ENCODE results near the gene CSF3R. TPM values are rescaled to one million over a fixed set of nuclear protein-coding genes. Genes with fewer than 3 reads are reported as not detected.
"Not testable (repeated sequence)": the region's sequence is repeated elsewhere in the genome, so short reads cannot be mapped to it uniquely, and the experiment has no call there.

The CSF3R gene
- total and polyA plus RNA-seq, 9 donors = 1.3 to 5.3 (median 3.1) TPM

DNA sequence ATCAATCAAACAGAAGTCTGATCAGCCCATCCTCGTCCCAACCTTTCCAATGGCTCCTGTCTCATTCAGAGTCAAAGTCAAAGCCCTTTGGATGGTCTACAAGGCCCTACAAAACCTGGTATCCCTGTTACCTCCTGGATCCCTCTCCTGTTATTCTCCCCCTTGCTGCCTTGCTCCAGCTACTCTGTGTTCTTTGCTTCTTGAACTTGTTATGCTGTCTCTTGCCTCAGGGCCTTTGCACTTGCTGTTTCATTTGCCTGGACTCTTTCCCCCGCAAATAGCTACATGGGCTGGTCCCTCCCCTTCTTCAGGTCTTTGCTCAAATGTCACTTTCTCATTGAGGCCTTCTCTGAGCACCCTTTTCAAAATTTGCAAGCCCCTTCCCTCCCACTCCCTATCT, 1.4 kb upstream of the CSF3R start:
- no peaks in the 10 kb centered on the region for H3K4me1 ChIP-seq (ENCODE audit: control insufficient read depth, insufficient read depth, low read length)
- WGBS (ENCODE audit: insufficient coverage) = 73% methylated on average over 2 of the region's 2 CpGs
- DNase-seq = no peak
- no peak overlapping the region for H3K27ac ChIP-seq (ENCODE audit: low read length)
- peaks cover 3% of the 10 kb centered on the region for H3K27me3 ChIP-seq (ENCODE audit: control insufficient read depth, insufficient read depth, low read length)
- no peaks in the 10 kb centered on the region for H3K9me3 ChIP-seq (replicated peaks; ENCODE audit: control insufficient read depth, low read depth, low read length)
- no peak overlapping the region for H3K4me3 ChIP-seq (ENCODE audit: low read length)
- H3K36me3 ChIP-seq (ENCODE audit: control insufficient read depth, insufficient read depth, low read length) = no peaks in the 10 kb centered on the region

DNA sequence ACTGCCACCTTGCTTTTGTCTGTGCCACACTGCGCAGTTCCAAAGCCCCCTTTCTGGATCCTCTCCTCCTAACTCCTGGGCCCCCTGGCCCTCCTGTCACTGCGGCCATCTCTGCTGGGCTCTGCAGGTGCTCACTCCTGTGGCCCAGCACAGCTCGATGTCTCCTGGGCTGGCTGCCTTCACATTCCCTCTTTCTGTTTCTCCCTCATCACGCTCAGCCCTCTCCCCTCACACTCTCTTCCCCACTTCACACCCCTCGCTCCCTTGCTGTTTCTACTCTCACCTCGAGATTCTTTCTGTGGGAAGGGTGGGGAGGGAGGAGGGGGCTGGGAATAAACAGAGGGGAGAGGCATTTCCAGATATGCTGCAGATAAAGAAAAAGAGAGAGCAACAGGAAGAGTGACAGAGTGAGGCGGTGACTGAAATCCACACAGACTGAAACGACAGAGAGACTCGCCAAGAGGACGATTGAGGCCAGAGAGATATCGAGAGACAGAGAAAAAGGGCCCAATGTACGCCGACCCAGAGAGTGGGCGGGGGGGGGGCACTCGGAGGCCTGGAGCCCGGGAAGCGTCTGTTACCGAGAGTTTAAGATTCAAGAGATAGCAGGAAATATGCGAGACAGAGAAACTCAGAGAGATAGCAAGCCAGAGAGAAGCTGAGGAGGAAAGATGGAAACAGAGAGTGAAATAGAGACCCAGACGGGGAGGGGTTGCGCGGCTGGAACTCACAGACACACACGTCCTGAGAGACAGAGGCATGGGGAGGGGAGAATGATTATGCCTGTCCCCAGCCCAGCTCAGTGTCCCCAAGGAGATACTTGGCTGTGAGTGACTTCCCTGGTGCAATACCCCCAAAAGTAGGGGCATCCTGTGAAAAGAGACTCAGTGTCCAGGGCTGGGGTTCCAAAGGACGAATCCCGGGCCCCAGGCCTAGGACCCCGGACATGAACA, 666 bp downstream of the CSF3R start:
- WGBS (ENCODE audit: insufficient coverage) = 25% methylated on average over 23 of the region's 26 CpGs
- Histone ChIP-seq H3K4me1 (ENCODE audit: control insufficient read depth, insufficient read depth, low read length) (no peaks in the 10 kb centered on the region), H3K27ac (ENCODE audit: low read length) (no peak overlapping the region)

DNA sequence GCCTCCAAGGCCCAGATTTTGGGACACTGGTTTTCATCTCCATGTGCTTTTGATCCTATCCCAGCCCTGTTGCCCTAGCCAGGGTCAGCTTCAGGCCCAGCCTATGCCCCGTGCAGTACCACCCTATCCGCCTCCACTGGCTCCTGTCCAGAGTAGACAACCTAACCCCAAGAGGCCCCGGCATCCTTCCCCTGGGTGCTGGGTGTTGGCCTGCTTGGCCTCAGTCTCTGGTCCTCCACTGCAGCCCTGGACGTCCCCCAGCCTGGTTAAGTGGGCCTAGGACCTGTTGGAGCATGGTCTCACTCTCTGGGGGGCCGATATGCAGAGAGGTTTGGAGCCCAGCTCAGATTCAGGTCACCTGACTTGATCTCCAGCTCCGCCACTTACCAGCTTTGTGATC, 1.6 kb downstream of the CSF3R start:
- Histone ChIP-seq H3K4me1 (ENCODE audit: control insufficient read depth, insufficient read depth, low read length) (no peaks in the 10 kb centered on the region), H3K4me3 (ENCODE audit: low read length) (no peak overlapping the region), H3K27me3 (ENCODE audit: control insufficient read depth, insufficient read depth, low read length) (peaks cover 3% of the 10 kb centered on the region), H3K36me3 (ENCODE audit: control insufficient read depth, insufficient read depth, low read length) (no peaks in the 10 kb centered on the region), H3K27ac (ENCODE audit: low read length) (no peak overlapping the region), H3K9me3 (replicated peaks; ENCODE audit: control insufficient read depth, low read depth, low read length) (no peaks in the 10 kb centered on the region)
- WGBS (ENCODE audit: insufficient coverage) = 92% methylated on average over 3 of the region's 6 CpGs
- DNase-seq = no peak

More for the DNA sequence above, 666 bp downstream of the CSF3R start:
- H3K4me3 ChIP-seq (ENCODE audit: low read length) = peak overlapping the region; percentile 5
- no peaks in the 10 kb centered on the region for H3K36me3 ChIP-seq (ENCODE audit: control insufficient read depth, insufficient read depth, low read length)
- peaks cover 3% of the 10 kb centered on the region for H3K27me3 ChIP-seq (ENCODE audit: control insufficient read depth, insufficient read depth, low read length)
- no peak for DNase-seq
- H3K9me3 ChIP-seq (replicated peaks; ENCODE audit: control insufficient read depth, low read depth, low read length) = no peaks in the 10 kb centered on the region

DNA sequence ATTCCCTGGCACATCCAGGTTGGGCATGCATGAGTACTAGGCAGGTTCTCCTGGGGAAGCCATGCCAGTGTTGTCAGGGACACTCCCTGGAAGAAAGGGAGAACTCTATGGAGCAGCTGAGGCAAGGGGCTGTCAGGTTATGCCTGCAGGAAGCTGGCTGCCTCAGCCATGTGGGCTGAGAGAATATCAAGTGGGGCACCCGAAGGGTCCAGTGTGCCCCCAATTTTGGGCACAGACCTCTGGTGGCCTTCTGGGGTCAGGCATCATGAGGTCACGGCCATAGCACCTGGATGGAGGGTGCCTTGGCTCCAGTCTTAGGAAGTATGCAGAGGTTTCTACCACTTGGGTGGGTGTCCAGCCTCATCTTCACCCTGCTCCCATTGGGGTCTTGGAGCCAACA, 2.6 kb downstream of the CSF3R start:
- H3K4me1 ChIP-seq (ENCODE audit: control insufficient read depth, insufficient read depth, low read length) = no peaks in the 10 kb centered on the region
- no peaks in the 10 kb centered on the region for H3K27me3 ChIP-seq (ENCODE audit: control insufficient read depth, insufficient read depth, low read length)
- whole genome bisulfite sequencing (ENCODE audit: insufficient coverage) = 78% methylated on average over 2 of the region's 2 CpGs
- no peak overlapping the region for H3K27ac ChIP-seq (ENCODE audit: low read length)
- no peaks in the 10 kb centered on the region for H3K36me3 ChIP-seq (ENCODE audit: control insufficient read depth, insufficient read depth, low read length)
- DNase-seq = no peak
- no peak overlapping the region for H3K4me3 ChIP-seq (ENCODE audit: low read length)
- H3K9me3 ChIP-seq (replicated peaks; ENCODE audit: control insufficient read depth, low read depth, low read length) = no peaks in the 10 kb centered on the region

DNA sequence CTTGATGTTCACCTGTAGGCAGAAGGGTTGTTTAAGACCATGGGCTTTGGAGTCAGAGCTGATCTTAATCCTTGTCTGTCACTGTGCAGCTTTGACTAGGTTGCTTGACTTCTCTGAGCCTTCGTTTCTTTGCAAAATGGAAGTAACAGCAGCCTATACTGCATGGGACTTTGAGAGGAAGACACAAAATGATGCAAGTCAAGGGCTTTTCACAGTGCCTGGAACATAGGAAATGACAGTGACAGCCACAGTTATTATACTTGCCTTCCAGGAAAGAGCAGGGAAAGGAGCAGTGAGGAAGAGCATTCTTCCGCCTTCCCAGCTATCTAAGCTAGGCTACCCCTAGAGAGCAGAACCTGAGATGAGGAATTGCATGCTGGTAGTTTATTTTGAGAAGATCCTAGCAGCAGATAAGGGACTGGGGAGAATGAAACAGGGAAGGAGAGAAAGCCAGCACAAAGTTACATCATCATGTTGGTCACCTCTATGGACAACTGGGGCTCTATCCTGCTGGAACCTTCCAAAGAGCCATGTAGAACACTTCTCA, 3.1 kb downstream of the CSF3R start:
- WGBS (ENCODE audit: insufficient coverage) = 100% methylated on average over 1 of the region's 2 CpGs
- no peak overlapping the region for H3K4me3 ChIP-seq (ENCODE audit: low read length)

DNA sequence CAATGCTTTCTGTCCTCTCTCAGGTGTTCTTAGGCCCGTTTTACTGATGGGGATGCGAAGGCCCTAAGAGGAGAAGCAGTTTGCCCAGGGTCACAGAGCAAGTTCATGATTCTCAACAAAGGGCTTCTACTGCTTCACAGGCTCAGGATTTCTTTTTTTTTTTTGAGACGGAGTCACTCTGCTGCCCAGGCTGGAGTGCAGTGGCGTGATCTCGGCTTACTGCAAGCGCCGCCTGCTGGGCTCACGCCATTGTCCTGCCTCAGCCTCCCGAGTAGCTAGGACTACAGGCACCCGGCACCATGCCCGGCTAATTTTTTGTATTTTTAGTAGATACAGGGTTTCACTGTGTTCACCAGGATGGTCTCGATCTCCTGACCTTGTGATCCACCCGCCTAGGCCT, 5.1 kb downstream of the CSF3R start:
- not testable (repeated sequence) for DNase-seq; H3K27ac ChIP-seq (ENCODE audit: low read length); H3K4me3 ChIP-seq (ENCODE audit: low read length); H3K36me3 ChIP-seq (ENCODE audit: control insufficient read depth, insufficient read depth, low read length); H3K27me3 ChIP-seq (ENCODE audit: control insufficient read depth, insufficient read depth, low read length); H3K4me1 ChIP-seq (ENCODE audit: control insufficient read depth, insufficient read depth, low read length); H3K9me3 ChIP-seq (replicated peaks; ENCODE audit: control insufficient read depth, low read depth, low read length)
- WGBS (ENCODE audit: insufficient coverage) = 73% methylated on average over 11 of the region's 13 CpGs

More for the DNA sequence above, 3.1 kb downstream of the CSF3R start:
- H3K9me3 ChIP-seq (replicated peaks; ENCODE audit: control insufficient read depth, low read depth, low read length) = no peaks in the 10 kb centered on the region
- no peaks in the 10 kb centered on the region for H3K27me3 ChIP-seq (ENCODE audit: control insufficient read depth, insufficient read depth, low read length)
- DNase-seq = no peak
- H3K36me3 ChIP-seq (ENCODE audit: control insufficient read depth, insufficient read depth, low read length) = no peaks in the 10 kb centered on the region
- no peak overlapping the region for H3K27ac ChIP-seq (ENCODE audit: low read length)
- no peaks in the 10 kb centered on the region for H3K4me1 ChIP-seq (ENCODE audit: control insufficient read depth, insufficient read depth, low read length)

DNA sequence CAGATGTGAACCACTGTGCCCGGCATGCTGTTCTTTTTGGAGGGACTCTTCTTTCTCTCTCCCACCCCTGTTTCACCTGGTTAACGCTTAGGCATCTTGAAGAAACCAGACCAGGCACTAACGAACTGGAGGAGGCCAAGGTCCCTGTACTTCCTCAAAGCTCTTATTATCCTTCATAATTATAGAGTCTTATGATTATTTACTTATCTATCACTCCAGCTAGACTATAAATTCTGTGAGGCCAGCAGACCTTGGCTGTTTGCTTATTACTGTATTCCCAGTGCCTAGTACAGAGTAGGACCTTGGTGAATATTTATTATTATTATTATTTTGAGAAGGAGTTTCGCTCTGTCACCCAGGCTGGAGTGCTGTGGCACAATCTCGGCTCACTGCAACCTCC, 5.8 kb downstream of the CSF3R start:
- Histone ChIP-seq H3K4me1 (ENCODE audit: control insufficient read depth, insufficient read depth, low read length) (peaks cover 4% of the 10 kb centered on the region), H3K4me3 (ENCODE audit: low read length) (no peak overlapping the region), H3K9me3 (replicated peaks; ENCODE audit: control insufficient read depth, low read depth, low read length) (no peaks in the 10 kb centered on the region), H3K27ac (ENCODE audit: low read length) (no peak overlapping the region), H3K36me3 (ENCODE audit: control insufficient read depth, insufficient read depth, low read length) (no peaks in the 10 kb centered on the region), H3K27me3 (ENCODE audit: control insufficient read depth, insufficient read depth, low read length) (no peaks in the 10 kb centered on the region)
- no peak for DNase-seq
- 85% methylated on average over 2 of the region's 5 CpGs for WGBS (ENCODE audit: insufficient coverage)

DNA sequence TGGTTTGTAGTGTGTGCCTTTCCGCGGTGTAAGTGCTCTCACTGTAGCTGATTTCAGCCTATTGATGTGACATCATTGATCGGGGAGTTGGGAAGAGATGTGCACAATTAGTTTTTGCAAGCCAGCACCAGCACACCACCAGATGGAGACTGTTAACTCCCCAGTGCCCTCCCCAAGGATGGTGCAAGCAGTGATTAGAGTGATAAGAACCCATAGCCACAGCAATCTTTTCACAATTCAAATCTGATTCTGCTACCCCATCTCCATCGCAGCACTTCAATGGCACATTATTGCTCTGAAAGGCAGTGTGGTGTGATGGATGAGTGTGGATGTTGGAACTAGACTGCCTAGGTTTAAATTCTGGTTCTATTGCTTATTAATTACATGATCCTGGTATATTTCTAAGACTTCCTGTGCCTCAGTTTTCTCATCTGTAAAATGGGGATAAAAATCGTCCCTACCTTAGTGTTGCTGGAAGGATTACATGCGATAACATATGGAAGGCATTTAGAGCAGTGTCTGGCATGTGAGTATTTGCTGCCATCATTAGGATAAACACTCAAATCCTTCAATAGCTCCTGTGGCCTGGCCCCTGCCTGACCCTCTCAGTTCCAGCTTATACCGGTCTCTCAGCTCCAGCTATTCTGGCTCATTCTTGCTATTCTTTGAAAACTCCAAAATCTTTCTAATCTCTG, 6.7 kb downstream of the CSF3R start:
- H3K36me3 ChIP-seq (ENCODE audit: control insufficient read depth, insufficient read depth, low read length) = no peaks in the 10 kb centered on the region
- peaks cover 9% of the 10 kb centered on the region for H3K4me1 ChIP-seq (ENCODE audit: control insufficient read depth, insufficient read depth, low read length)
- H3K27ac ChIP-seq (ENCODE audit: low read length) = no peak overlapping the region
- WGBS (ENCODE audit: insufficient coverage) = no CpG with 5 or more reads among the region's 7 CpGs
- no peak for DNase-seq
- no peak overlapping the region for H3K4me3 ChIP-seq (ENCODE audit: low read length)
- no peaks in the 10 kb centered on the region for H3K27me3 ChIP-seq (ENCODE audit: control insufficient read depth, insufficient read depth, low read length)
- no peaks in the 10 kb centered on the region for H3K9me3 ChIP-seq (replicated peaks; ENCODE audit: control insufficient read depth, low read depth, low read length)

DNA sequence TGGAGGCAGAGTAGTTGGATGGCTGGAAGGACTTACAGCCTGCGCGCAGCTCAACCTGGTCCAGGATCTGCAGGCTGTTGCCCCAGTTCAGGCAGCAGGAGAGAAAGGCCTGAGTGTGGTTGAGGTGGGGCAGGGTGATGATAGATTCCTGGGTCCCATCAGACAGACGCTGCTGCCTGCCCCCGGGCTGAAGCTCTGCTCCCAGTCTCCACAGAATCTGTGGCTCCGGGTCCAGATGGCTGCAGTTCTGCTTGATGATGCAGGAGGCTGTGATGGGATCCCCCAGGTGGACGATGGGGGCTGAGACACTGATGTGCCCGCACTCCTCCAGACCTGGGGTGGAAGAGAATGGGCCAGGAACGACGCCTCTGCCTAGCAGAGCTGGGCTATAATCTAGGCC, 7.4 kb downstream of the CSF3R start:
- WGBS (ENCODE audit: insufficient coverage) = 54% methylated on average over 9 of the region's 9 CpGs
- Histone ChIP-seq H3K4me1 (ENCODE audit: control insufficient read depth, insufficient read depth, low read length) (peaks cover 9% of the 10 kb centered on the region), H3K4me3 (ENCODE audit: low read length) (no peak overlapping the region), H3K9me3 (replicated peaks; ENCODE audit: control insufficient read depth, low read depth, low read length) (no peaks in the 10 kb centered on the region), H3K27me3 (ENCODE audit: control insufficient read depth, insufficient read depth, low read length) (no peaks in the 10 kb centered on the region), H3K27ac (ENCODE audit: low read length) (no peak overlapping the region), H3K36me3 (ENCODE audit: control insufficient read depth, insufficient read depth, low read length) (no peaks in the 10 kb centered on the region)
- no peak for DNase-seq

DNA sequence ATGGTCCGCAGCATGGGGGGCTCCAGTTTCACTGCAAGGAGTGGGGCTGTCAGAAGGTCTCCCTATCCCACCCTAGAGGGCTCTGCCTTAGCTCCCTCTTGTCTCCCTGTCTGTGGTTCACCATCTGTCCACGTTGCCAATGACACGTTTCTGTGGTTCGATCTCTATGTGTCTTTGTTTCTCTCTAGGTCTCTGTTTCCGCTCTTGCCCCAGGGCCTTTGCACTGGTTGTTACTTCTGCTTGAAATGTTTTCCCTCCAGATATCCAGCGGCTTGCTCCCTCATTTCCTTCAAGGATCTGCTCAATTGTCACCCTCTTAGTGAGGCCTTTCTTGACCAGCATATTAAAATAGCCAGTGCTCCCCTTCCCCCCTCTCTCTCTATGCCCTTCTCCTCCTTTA, 10.1 kb downstream of the CSF3R start:
- H3K27me3 ChIP-seq (ENCODE audit: control insufficient read depth, insufficient read depth, low read length) = no peaks in the 10 kb centered on the region
- H3K27ac ChIP-seq (ENCODE audit: low read length) = no peak overlapping the region
- no peak overlapping the region for H3K4me3 ChIP-seq (ENCODE audit: low read length)
- H3K36me3 ChIP-seq (ENCODE audit: control insufficient read depth, insufficient read depth, low read length) = no peaks in the 10 kb centered on the region
- peaks cover 9% of the 10 kb centered on the region for H3K4me1 ChIP-seq (ENCODE audit: control insufficient read depth, insufficient read depth, low read length)
- no peak for DNase-seq
- WGBS (ENCODE audit: insufficient coverage) = 65% methylated on average over 6 of the region's 6 CpGs
- H3K9me3 ChIP-seq (replicated peaks; ENCODE audit: control insufficient read depth, low read depth, low read length) = no peaks in the 10 kb centered on the region
